DMS79 (cell line): ENCODE data around the gene FXYD5.

Experiments
- DNase-seq: peaks from one replicate; lab custom pipeline; 2025; lab: John Stamatoyannopoulos, UW

The FXYD5 gene

DNA sequence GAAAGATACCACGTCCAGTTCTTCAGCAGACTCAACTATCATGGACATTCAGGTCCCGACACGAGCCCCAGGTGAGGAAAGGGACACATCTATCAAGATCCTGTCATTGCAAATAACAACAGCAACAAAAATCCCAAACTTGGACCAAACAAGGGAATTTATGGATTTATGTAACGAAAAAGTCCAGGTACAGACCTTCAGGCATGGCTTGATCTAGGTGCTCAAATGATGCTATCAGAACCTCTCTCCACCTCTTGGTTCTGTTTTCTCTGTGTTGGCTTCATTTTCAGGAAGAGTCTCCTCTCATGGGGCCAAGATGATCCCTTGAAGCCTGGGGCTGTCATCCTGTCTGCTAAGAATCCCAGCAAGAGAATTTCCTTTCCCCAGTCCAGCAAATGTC lies 2.9 kb downstream of the FXYD5 start:
- no peak for DNase-seq

DNA sequence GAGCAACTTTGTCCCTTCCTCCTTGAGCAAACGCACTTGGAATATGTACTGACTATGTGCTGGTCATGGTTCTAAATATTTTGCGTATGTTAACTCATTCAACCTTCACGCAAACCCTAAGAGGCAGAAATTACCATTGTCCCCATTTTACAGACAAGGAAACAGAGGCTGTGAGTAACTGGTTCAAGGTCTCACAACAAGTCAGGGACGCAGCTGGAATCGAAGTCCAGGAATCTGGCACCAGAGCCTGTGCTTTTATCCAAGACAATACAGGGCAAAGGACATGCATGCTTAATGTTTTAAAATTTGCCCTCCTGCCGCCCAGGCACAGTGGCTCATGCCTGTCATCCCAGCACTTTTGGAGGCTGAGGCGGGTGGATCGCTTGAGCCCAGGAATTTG lies 5.1 kb downstream of the FXYD5 start:
- DNase-seq = no peak

GRCh38 chr19:35160629-35161433 lies 6.3 kb downstream of the FXYD5 start:
- no peak for DNase-seq

DNA sequence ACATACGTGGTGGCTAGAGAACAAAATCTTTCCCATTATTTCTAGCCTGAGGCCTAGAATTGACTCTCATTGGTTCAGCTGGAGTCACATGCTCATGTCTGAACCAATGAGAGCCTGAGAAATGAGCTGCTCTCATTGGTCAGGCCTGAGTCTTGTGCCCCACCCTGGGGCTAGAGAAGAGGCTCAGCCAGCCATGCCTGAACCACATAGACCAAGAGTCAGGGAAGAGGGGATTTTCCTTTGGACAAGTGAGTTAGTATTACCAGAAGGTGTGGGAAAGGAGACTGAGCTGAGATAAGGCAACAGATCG lies 6.9 kb downstream of the FXYD5 start:
- DNase-seq = no peak

DNA sequence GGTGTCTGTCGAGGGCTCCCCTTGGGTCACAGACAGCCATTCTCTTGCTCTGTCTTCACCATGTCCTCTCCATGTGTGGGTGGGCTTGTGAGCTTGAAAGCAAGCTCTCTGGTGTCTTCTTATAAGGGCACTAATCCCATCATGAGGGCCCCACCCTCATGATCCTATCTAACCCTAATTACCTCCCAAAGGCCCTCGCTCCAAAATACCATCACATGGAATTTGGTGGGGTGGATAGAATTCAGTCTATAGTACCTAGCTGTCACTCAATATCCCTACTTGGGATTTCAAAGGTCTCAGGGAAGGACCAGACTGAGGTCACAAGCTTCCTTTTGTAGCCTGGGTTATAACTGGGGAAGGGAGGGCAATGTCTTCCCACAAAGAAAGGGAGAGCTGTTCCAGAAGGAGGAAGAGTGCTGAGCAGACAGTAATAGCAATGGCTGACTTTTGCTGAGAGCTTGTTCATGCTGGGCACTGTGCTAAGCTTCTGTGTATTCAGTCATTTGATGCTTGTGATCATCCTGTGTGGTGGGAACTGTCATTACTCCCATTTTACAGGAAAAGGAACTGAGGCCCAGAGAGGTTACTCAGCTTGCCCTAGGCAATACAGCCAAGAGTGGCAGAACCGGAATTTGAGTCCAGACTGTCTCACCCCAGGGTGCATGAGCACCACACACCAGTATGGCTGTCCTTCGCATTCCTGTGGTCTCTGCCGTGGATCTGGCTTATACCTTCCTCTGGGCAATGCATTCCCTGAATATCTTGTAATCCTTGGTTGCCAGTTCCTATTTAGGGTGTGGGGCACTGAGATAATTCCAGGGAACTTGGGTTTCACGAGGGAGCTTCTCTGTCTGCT lies 8.2 kb downstream of the FXYD5 start:
- no peak for DNase-seq

- DNase-seq = no peak
Observed at GRCh38 chr19:35164418-35164817, 9.9 kb downstream of the FXYD5 start.

GRCh38 chr19:35165200-35166058 lies 10.9 kb downstream of the FXYD5 start:
- no peak for DNase-seq

DNA sequence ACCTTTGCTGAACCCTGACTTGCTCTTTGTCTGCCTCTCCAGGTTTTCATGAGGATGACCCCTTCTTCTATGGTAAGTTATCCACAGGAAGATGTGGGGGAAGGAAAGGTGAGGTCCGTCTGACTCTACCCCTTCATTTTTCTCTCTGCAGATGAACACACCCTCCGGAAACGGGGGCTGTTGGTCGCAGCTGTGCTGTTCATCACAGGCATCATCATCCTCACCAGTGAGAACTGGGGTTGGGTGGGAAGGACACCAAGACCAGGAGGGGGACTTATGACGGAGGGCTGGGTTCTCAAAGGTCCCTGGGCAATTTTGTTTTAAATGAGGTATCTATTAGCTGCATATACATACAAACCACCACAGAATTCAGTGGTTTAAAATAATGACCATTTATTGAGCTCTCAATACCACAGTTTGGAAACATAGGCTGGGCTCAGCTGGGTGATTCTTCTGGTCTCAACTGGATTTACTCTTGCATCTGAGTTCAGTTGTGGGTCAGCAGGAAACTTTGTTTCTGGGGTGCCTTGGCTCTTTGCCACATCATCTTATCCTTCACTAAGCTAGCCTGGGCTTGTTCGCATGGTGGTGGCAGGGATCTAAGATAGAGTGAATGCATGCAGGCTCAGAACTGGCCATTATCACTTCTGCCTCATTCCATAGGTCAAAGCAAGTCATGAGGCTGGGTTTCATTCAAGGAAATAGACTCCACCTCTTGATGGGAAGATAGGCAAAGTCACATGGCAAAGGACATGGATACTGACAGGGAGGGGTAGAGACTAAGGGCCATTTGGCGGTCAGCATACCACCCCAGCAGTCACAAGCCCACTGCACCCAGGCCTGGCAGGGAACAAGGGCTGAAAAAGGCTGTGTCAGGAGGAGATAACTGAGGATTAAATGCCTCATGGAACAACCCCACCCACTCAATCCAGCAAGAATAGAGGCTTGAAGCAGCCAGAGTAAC lies 11.8 kb downstream of the FXYD5 start:
- no peak for DNase-seq

GRCh38 chr19:35167251-35168119 lies 12.9 kb downstream of the FXYD5 start:
- DNase-seq = no peak

GRCh38 chr19:35168196-35168595 lies 13.7 kb downstream of the FXYD5 start:
- DNase-seq = no peak

- DNase-seq = no peak
Observed at GRCh38 chr19:35169221-35169995, 14.9 kb downstream of the FXYD5 start.

- no peak for DNase-seq
Observed at GRCh38 chr19:35170359-35171061, 16.0 kb downstream of the FXYD5 start.

GRCh38 chr19:35171730-35172129 lies 17.2 kb downstream of the FXYD5 start:
- DNase-seq = no peak

GRCh38 chr19:35174226-35174625 lies 19.7 kb downstream of the FXYD5 start:
- no peak for DNase-seq

- no peak for DNase-seq
Observed at GRCh38 chr19:35176181-35176570, 21.6 kb downstream of the FXYD5 start.

DNA sequence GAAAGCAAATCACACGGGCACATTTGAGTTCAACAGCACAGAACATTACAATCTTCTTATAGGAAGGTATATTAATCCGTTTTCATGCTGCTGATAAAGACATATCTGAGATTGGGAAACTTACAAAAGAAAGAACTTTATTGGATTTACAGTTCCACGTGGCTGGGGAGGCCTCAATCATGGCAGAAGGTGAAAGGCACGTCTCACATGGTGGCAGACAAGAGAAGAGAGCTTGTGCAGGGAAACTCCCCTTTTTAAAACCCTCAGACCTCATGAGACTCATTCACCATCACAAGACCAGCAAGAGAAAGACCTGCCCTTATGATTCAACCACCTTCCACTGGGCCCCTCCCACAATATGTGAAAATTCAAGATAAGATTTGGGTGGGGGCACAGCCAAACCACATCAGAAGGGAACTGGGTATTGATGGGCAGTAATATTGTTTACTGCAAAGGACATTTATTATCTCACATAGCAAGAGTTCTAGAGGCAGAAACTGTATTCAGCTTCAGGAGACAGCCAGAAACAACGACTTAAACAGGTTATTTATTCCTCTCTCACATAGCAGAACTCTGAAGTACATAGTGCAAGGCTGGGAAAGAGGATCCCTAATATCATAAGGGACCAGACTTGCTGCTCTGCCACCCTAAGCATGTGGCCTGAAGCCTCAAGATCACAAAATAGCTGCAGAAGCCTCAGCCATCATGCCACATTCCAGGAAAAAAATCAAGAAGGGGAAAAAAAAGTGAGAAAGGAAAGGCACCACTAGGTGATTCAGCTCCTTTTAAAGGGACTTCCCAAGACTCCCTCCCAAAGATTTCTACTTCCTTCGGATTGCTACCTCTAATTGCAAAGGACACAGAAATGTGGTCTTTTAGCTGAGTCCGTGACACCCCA lies 23.1 kb downstream of the FXYD5 start:
- no peak for DNase-seq

DNA sequence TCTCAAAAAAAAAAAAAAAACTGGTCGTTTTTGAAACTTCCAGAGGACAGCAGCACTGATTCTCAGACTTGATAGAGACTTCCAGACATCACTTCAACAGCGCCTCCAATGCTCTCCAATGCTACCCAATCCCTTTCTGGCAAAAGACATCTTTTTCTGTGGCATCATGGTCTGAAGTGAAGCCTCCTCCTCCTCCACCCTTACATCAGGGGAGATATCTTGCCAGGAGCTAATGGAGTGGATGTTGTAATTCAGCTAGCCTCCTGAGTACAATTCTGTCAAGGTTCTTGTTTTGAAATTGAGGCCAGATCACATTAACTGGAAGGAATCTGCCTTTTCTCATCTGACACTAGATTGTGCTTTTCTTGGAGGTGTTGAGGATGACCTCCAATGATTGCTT lies 24.2 kb downstream of the FXYD5 start:
- no peak for DNase-seq

DNA sequence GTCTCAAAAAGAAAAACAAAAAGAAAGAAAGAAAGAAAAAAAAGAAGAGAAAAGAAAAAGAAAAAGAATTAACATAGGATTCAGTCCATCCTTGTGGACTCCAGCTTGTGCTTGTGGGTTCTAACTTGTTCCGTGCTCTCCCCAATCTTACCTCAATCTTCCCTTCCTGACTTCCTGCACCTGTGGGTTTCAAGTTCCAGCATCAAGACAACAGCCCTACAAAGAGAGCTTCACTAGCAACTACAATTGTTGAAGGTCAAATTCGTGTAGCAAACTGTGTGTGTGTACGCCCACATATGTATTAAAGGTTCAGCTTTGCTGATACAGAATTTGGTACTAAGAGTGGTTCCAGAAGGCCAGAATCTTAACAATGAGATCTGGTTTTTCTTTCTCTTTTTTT lies 25.3 kb downstream of the FXYD5 start:
- DNase-seq = no peak
